K562 (cell line): ENCODE results near the gene KCTD1. TPM values are rescaled to one million over a fixed set of nuclear protein-coding genes. Genes with fewer than 3 reads are reported as not detected.

Experiments used
- ATAC-seq: fragments of 200-7000 bp; cut with Tn5 transposase; 3 replicates; pipeline ENCODE4 v1.9.1; 2020; ENCODE audit warnings: moderate library complexity
- BruUV-seq: library from RNA; stranded (reverse); fragments of 400-500 nt; replicated peaks from 2 replicates; lab custom pipeline; 2021; lab: Mats Ljungman, UMichigan
- CTCF ChIA-PET: fragments of 300-600 bp; formaldehyde crosslinking; extraction: SDS; loops from one replicate; lab custom pipeline; 2021; ENCODE audit warnings: low intra/inter-chr PET ratio; lab: Yijun Ruan, JAX
- POLR2A ChIA-PET: fragments of 300-600, 350-650 bp; sonication (Branson Sonifier 250); formaldehyde crosslinking; extraction: SDS; loops from one replicate; lab custom pipeline; 2021; ENCODE audit warnings: antibody characterized with exemption, inconsistent platforms; lab: Yijun Ruan, JAX
- DNase-seq, 4 experiments: peaks; one replicate each; pipeline versions ENCODE4 v3.0.0 to v3.0.0-alpha.2; 2011 to 2018; ENCODE audit warnings: low spot score in 3 of 4, mixed read lengths in 3 of 4; ENCODE audit errors: extremely low read depth in 1 of 4
- FAIRE-seq: peaks from 2 replicates; lab custom pipeline; 2011; peaks lifted over from hg19 to GRCh38; lab: Jason Lieb, UNC
- H2AFZ ChIP-seq: 2 replicates; pipeline ENCODE4 v1.6.0; 2011; ENCODE audit warnings: low read depth, low read length, control low read depth, inconsistent platforms
- H3K27ac ChIP-seq: fragments of 200-600 bp; 3 replicates; pipeline ENCODE4 v1.8.0; 2011; ENCODE audit warnings: low read depth, mild to moderate bottlenecking, control low read depth, inconsistent platforms, low read length, moderate library complexity, mixed read lengths; ENCODE audit errors: extremely low read depth
- H3K27me3 ChIP-seq, 2 experiments: fragments of 300-600 bp in 1 of 2; 2 replicates in 1 of 2; 3 replicates in 1 of 2; pipeline versions ENCODE4 v1.6.0 to v1.8.0; 2011; ENCODE audit warnings: inconsistent platforms in 2 of 2, low read length in 2 of 2, mild to moderate bottlenecking in 1 of 2, mixed read lengths in 1 of 2, moderate library complexity in 1 of 2; ENCODE audit not compliant: control insufficient read depth in 2 of 2, insufficient read depth in 2 of 2
- H3K36me3 ChIP-seq: fragments of 300-600 bp; 3 replicates; pipeline ENCODE4 v1.8.0; 2011; ENCODE audit warnings: mild to moderate bottlenecking, low read length, inconsistent platforms; ENCODE audit not compliant: control insufficient read depth, insufficient read depth
- H3K4me1 ChIP-seq, 2 experiments: fragments of 200-600 bp in 1 of 2; replicated peaks in 1 of 2; 2 replicates in 1 of 2; 3 replicates in 1 of 2; pipeline versions ENCODE4 v1.5.1 to v1.8.0; 2011; ENCODE audit warnings: inconsistent platforms in 2 of 2, low read length in 2 of 2, mild to moderate bottlenecking in 1 of 2, mixed read lengths in 1 of 2, moderate library complexity in 1 of 2; ENCODE audit not compliant: control insufficient read depth in 2 of 2, insufficient read depth in 2 of 2
- H3K4me2 ChIP-seq: 2 replicates; pipeline ENCODE4 v1.6.1; 2011; ENCODE audit warnings: low read length, control low read depth, inconsistent platforms, mixed read lengths; ENCODE audit not compliant: insufficient read depth
- H3K4me3 ChIP-seq: fragments of 200-600 bp; sonication (generic), shearing (Covaris generic); 2 replicates; pipeline ENCODE4 v1.5.1; 2016; ENCODE audit warnings: control low read depth, inconsistent platforms
- H3K79me2 ChIP-seq: fragments of 200-600 bp; 3 replicates; pipeline ENCODE4 v1.8.0; 2011; ENCODE audit warnings: low read length, inconsistent platforms; ENCODE audit not compliant: control insufficient read depth, insufficient read depth
- H3K9ac ChIP-seq, 2 experiments: 2 replicates each; pipeline versions ENCODE4 v1.6.0 to v1.6.1; 2011; ENCODE audit warnings: low read depth in 2 of 2, low read length in 2 of 2, control low read depth in 1 of 2, inconsistent platforms in 1 of 2, mild to moderate bottlenecking in 1 of 2, mixed read lengths in 1 of 2; ENCODE audit not compliant: insufficient read depth in 1 of 2
- H3K9me1 ChIP-seq: one replicate; pipeline ENCODE4 v1.6.0; 2011; ENCODE audit warnings: inconsistent platforms, mild to moderate bottlenecking, low read length, moderate library complexity; ENCODE audit not compliant: control insufficient read depth, insufficient read depth
- H3K9me3 ChIP-seq: replicated peaks from 2 replicates; pipeline ENCODE4 v1.5.1; 2011; ENCODE audit warnings: low read depth, low read length, inconsistent platforms; ENCODE audit not compliant: control insufficient read depth, insufficient read depth
- H4K20me1 ChIP-seq: replicated peaks from 2 replicates; pipeline ENCODE4 v1.6.1; 2011; ENCODE audit warnings: low read length, inconsistent platforms, mixed read lengths; ENCODE audit not compliant: control insufficient read depth, insufficient read depth
- ETS2 ChIP-seq: IDR thresholded peaks from 2 replicates; pipeline ENCODE4 v1.6.1; 2016; ENCODE audit warnings: borderline replicate concordance, missing genetic modification characterization, mild to moderate bottlenecking, moderate library complexity, missing compliant biosample characterization; ENCODE audit not compliant: poor library complexity, severe bottlenecking
- NUFIP1 ChIP-seq: fragments of 450-650 bp; IDR thresholded peaks from 2 replicates; pipeline ENCODE4 v1.6.1; 2018; ENCODE audit not compliant: partially characterized antibody
- ZFX ChIP-seq: sonication (generic); formaldehyde crosslinking; IDR thresholded peaks from 2 replicates; pipeline ENCODE4 v1.8.0; 2022; ENCODE audit warnings: mild to moderate bottlenecking, missing genetic modification reagents, moderate library complexity
- WGBS: fragments of 100-300 bp; shearing (Covaris generic); methylation state at CpG from one replicate; pipeline ENCODE4 v1.1.6; 2016; ENCODE audit warnings: low coverage, mixed read lengths; ENCODE audit not compliant: insufficient coverage; ENCODE audit errors: missing lambda C conversion rate; 5-methylcytosine and 5-hydroxymethylcytosine counted together
- in situ Hi-C: fragments of 300-500 bp; cut with MboI; formaldehyde crosslinking; loops from 4 replicates; pipeline ENCODE4 v1.15.0; 2018; ENCODE audit warnings: inconsistent platforms, mixed read lengths
- intact Hi-C: fragments of 100-400 bp; cut with micrococcal nuclease; formaldehyde crosslinking; loops from 2 replicates; pipeline ENCODE4 v1.14.2; 2022
- polyA plus RNA-seq, 8 experiments: library from polyadenylated mRNA; depleted of rRNA in 4 of 8; stranded (reverse) in 5 of 8; unstranded in 3 of 8; fragments of >200 nt; fragmentation: Nextera tagmentation in 2 of 8; fragmentation: Illumina TruSeq in 1 of 8; extraction: Ambion mirVana in 2 of 8; extraction: Trizol in 1 of 8; gene quantifications; 2 replicates each; pipeline versions ENCODE4 v1.2.1 to v1.2.3, GENCODE V29; 2011 to 2014; ENCODE audit warnings: inconsistent platforms in 1 of 8, missing spikeins in 1 of 8
- total RNA-seq, 7 experiments: library from RNA; depleted of rRNA in 6 of 7; stranded (reverse); fragments of >200 nt in 6 of 7; fragmentation: Illumina TruSeq in 2 of 7; extraction: Trizol in 2 of 7; gene quantifications; 2 replicates each; pipeline versions ENCODE4 v1.2.1 to v1.2.3, GENCODE V29; 2011 to 2021; ENCODE audit warnings: low replicate concordance in 1 of 7
- TF ChIP-seq, protein P1 (sequence below): fragments of 200-800 bp; sonication (Bioruptor generic); IDR thresholded peaks from 2 replicates; pipeline ENCODE4 v1.6.1; 2017; ENCODE audit warnings: missing genetic modification characterization, missing compliant biosample characterization
- TF ChIP-seq, protein P2 (sequence below): fragments of 150-350 bp; IDR thresholded peaks from 2 replicates; pipeline ENCODE4 v1.6.1; 2014; ENCODE audit warnings: low read depth, mild to moderate bottlenecking, low read length, borderline replicate concordance
- TF ChIP-seq, protein P3 (sequence below): fragments of 250-450 bp; sonication (Bioruptor Pico); IDR thresholded peaks from 2 replicates; pipeline ENCODE4 v1.8.0; 2021; ENCODE audit warnings: moderate library complexity, mild to moderate bottlenecking, inconsistent platforms

Gene KCTD1
- total and polyA plus RNA-seq, 9 of the 15 experiments (the other 6 are each of a cell fraction or from before 2014, with no cell fraction given), result not detected

DNA sequence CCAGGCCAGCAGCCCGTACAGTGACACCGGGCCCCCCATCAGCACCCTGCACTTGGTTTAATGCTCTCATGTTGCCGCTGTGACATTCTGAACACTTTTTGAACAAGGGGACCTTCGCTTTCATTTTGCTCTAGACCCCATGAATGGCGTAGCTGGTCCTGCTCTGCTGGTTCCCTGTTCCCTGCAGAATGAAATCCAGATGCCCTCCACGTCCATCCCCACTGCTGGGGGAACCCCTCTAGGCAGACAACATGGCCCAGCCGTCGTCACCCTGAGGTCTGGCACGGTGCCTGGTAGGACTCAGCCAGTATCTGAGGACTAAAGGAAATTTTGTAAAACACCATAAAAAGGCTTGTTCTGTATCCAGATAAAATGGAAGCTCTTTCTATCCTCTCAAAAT is 128.6 kb downstream of the KCTD1 start:
- H3K79me2 ChIP-seq, result no peaks in the 10 kb centered on the region
- H3K9ac ChIP-seq, result no peak overlapping the region
- TF ChIP-seq NUFIP1, result no peak
- TF ChIP-seq ZFX (CRISPR knock-in tag), result no peak
- no peak for TF ChIP-seq ETS2 (tag)
- TF ChIP-seq, protein P1, sequence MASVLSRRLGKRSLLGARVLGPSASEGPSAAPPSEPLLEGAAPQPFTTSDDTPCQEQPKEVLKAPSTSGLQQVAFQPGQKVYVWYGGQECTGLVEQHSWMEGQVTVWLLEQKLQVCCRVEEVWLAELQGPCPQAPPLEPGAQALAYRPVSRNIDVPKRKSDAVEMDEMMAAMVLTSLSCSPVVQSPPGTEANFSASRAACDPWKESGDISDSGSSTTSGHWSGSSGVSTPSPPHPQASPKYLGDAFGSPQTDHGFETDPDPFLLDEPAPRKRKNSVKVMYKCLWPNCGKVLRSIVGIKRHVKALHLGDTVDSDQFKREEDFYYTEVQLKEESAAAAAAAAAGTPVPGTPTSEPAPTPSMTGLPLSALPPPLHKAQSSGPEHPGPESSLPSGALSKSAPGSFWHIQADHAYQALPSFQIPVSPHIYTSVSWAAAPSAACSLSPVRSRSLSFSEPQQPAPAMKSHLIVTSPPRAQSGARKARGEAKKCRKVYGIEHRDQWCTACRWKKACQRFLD (CRISPR knock-in tag), result no peak
- TF ChIP-seq, protein P2, sequence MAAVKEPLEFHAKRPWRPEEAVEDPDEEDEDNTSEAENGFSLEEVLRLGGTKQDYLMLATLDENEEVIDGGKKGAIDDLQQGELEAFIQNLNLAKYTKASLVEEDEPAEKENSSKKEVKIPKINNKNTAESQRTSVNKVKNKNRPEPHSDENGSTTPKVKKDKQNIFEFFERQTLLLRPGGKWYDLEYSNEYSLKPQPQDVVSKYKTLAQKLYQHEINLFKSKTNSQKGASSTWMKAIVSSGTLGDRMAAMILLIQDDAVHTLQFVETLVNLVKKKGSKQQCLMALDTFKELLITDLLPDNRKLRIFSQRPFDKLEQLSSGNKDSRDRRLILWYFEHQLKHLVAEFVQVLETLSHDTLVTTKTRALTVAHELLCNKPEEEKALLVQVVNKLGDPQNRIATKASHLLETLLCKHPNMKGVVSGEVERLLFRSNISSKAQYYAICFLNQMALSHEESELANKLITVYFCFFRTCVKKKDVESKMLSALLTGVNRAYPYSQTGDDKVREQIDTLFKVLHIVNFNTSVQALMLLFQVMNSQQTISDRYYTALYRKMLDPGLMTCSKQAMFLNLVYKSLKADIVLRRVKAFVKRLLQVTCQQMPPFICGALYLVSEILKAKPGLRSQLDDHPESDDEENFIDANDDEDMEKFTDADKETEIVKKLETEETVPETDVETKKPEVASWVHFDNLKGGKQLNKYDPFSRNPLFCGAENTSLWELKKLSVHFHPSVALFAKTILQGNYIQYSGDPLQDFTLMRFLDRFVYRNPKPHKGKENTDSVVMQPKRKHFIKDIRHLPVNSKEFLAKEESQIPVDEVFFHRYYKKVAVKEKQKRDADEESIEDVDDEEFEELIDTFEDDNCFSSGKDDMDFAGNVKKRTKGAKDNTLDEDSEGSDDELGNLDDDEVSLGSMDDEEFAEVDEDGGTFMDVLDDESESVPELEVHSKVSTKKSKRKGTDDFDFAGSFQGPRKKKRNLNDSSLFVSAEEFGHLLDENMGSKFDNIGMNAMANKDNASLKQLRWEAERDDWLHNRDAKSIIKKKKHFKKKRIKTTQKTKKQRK, result no peak
- TF ChIP-seq, protein P3, sequence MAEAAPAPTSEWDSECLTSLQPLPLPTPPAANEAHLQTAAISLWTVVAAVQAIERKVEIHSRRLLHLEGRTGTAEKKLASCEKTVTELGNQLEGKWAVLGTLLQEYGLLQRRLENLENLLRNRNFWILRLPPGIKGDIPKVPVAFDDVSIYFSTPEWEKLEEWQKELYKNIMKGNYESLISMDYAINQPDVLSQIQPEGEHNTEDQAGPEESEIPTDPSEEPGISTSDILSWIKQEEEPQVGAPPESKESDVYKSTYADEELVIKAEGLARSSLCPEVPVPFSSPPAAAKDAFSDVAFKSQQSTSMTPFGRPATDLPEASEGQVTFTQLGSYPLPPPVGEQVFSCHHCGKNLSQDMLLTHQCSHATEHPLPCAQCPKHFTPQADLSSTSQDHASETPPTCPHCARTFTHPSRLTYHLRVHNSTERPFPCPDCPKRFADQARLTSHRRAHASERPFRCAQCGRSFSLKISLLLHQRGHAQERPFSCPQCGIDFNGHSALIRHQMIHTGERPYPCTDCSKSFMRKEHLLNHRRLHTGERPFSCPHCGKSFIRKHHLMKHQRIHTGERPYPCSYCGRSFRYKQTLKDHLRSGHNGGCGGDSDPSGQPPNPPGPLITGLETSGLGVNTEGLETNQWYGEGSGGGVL, result no peak
- no peaks in the 10 kb centered on the region for H3K9me3 ChIP-seq
- 2% methylated on average over 9 of the region's 9 CpGs for WGBS
- CTCF ChIA-PET, result no interaction called here
- no peak for DNase-seq
- H3K4me2 ChIP-seq, result no peak overlapping the region
- in situ Hi-C loops, result no loop called here
- no TSS peak for BruUV-seq
- H3K4me3 ChIP-seq, result no peak overlapping the region
- no peaks in the 10 kb centered on the region for H3K9me1 ChIP-seq
- H3K27ac ChIP-seq, result no peak overlapping the region
- no peak for ATAC-seq
- peaks cover 0 to 26% of the 10 kb centered on the region in 2 experiments for H3K27me3 ChIP-seq
- no peaks in the 10 kb centered on the region for H3K36me3 ChIP-seq
- no peak overlapping the region for H2AFZ ChIP-seq
- intact Hi-C loops, result no loop called here
- no peak for FAIRE-seq
- H3K4me1 ChIP-seq, result no peaks in the 10 kb centered on the region; a peak in 1 of 5 replicates
- no peaks in the 10 kb centered on the region for H4K20me1 ChIP-seq
- POLR2A ChIA-PET, result interaction anchor here (0.9 kb wide), 1 partner anchor 9 kb away, joined by 4 read pairs; no protein-coding TSS in a partner anchor
